GM19463 (cell line): Measurements from ENCODE around the gene PARP9.
"Not testable (repeated sequence)": the region's sequence is repeated elsewhere in the genome, so short reads cannot be mapped to it uniquely, and the experiment has no call there.

ENCODE experiments used
- ATAC-seq: cut with Tn5 transposase; IDR thresholded peaks from one replicate; pipeline ENCODE4 v1.9.1; 2021; ENCODE audit warnings: mild to moderate bottlenecking, moderate library complexity; ENCODE audit not compliant: unreplicated experiment

PARP9 gene

GRCh38 chr3:122576174-122576940 lies 12.3 kb upstream of the PARP9 start:
- ATAC-seq = peak; percentile 80

- ATAC-seq = no peak
Observed at GRCh38 chr3:122572940-122573412, 8.9 kb upstream of the PARP9 start.

- no peak for ATAC-seq
Observed at GRCh38 chr3:122568755-122569154, 4.7 kb upstream of the PARP9 start.

GRCh38 chr3:122568131-122568530 lies 4.0 kb upstream of the PARP9 start:
- not testable (repeated sequence) for ATAC-seq

GRCh38 chr3:122563717-122564025 lies 429 bp downstream of the PARP9 start:
- ATAC-seq = no peak

GRCh38 chr3:122562923-122563716 lies 980 bp downstream of the PARP9 start:
- no peak for ATAC-seq

GRCh38 chr3:122560680-122561079 lies 3.4 kb downstream of the PARP9 start:
- ATAC-seq = no peak

- ATAC-seq = no peak
Observed at GRCh38 chr3:122559906-122560305, 4.2 kb downstream of the PARP9 start.

- ATAC-seq = no peak
Observed at GRCh38 chr3:122558605-122559004, 5.5 kb downstream of the PARP9 start.

GRCh38 chr3:122557356-122557755 lies 6.7 kb downstream of the PARP9 start:
- no peak for ATAC-seq

- ATAC-seq = no peak
Observed at GRCh38 chr3:122555275-122556071, 8.6 kb downstream of the PARP9 start.

- no peak for ATAC-seq
Observed at GRCh38 chr3:122553171-122553570, 10.9 kb downstream of the PARP9 start.

GRCh38 chr3:122548619-122549018 lies 15.5 kb downstream of the PARP9 start:
- no peak for ATAC-seq

GRCh38 chr3:122548076-122548475 lies 16.0 kb downstream of the PARP9 start:
- no peak for ATAC-seq

GRCh38 chr3:122546151-122546550 lies 17.9 kb downstream of the PARP9 start:
- ATAC-seq = no peak

GRCh38 chr3:122538956-122539490 lies 25.1 kb downstream of the PARP9 start:
- no peak for ATAC-seq

- no peak for ATAC-seq
Observed at GRCh38 chr3:122536632-122537001, 27.5 kb downstream of the PARP9 start.

- no peak for ATAC-seq
Observed at GRCh38 chr3:122535964-122536631, 28.0 kb downstream of the PARP9 start.

- peak; percentile 100 for ATAC-seq
Observed at GRCh38 chr3:122533931-122534334, 30.2 kb downstream of the PARP9 start.

GRCh38 chr3:122533480-122533879 lies 30.6 kb downstream of the PARP9 start:
- ATAC-seq = peak; percentile 10

GRCh38 chr3:122530164-122530563 lies 33.9 kb downstream of the PARP9 start:
- no peak for ATAC-seq
